Ishikawa (cell line): ENCODE results near the gene HECTD2.
A peak's percentile ranks its signal among the peaks of the same experiment; 100 is the strongest.

Experiments used
- CEBPB ChIP-seq: IDR thresholded peaks from 2 replicates; pipeline ENCODE4 v1.6.1; 2012
- CREB1 ChIP-seq: IDR thresholded peaks from 2 replicates; pipeline ENCODE4 v1.6.1; 2012; ENCODE audit warnings: low read depth
- EGR1 ChIP-seq: IDR thresholded peaks from 2 replicates; pipeline ENCODE4 v1.6.1; 2012
- EP300 ChIP-seq: IDR thresholded peaks from 2 replicates; pipeline ENCODE4 v1.6.1; 2012; ENCODE audit warnings: borderline replicate concordance
- FOXM1 ChIP-seq: IDR thresholded peaks from 2 replicates; pipeline ENCODE4 v1.6.1; 2012; ENCODE audit warnings: low read depth, borderline replicate concordance
- NFIC ChIP-seq: IDR thresholded peaks from 2 replicates; pipeline ENCODE4 v1.6.1; 2012
- RAD21 ChIP-seq: IDR thresholded peaks from 2 replicates; pipeline ENCODE4 v1.6.1; 2012; ENCODE audit warnings: low read depth
- TAF1 ChIP-seq: IDR thresholded peaks from 2 replicates; pipeline ENCODE4 v1.6.1; 2012; ENCODE audit warnings: low read depth, mild to moderate bottlenecking
- TCF12 ChIP-seq: IDR thresholded peaks from 2 replicates; pipeline ENCODE4 v1.6.1; 2012; ENCODE audit warnings: low read depth
- USF1 ChIP-seq: IDR thresholded peaks from 2 replicates; pipeline ENCODE4 v1.6.1; 2012
- YY1 ChIP-seq: IDR thresholded peaks from 2 replicates; pipeline ENCODE4 v1.6.1; 2012; ENCODE audit warnings: low read depth
- ZBTB7A ChIP-seq: IDR thresholded peaks from 2 replicates; pipeline ENCODE4 v1.6.1; 2012; ENCODE audit warnings: low read depth
- TF ChIP-seq, protein P1 (sequence below): IDR thresholded peaks from 2 replicates; pipeline ENCODE4 v1.6.1; 2012; ENCODE audit warnings: low read depth, mild to moderate bottlenecking
- TF ChIP-seq, protein P2 (sequence below): IDR thresholded peaks from 2 replicates; pipeline ENCODE4 v1.6.1; 2012

The HECTD2 gene

DNA sequence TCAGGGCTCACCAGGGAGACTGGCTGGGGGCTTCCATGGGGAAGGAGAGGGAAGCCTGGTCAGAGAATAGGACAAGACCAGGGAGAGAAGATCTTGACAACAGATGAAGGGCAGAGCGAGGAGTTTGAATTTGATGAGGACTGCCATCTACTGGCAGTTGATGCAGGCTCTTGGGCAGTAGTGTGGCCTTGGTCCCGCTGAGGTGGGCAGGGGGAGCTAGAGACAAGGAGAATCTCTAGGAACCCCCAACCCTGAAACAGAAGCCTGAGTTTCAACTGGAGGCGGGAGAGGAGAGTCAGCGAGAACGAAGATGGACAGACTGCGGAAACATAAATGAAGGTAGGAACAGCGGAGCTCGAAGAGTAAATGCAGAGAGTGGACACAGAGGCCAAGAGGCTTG, 141.7 kb downstream of the HECTD2 start:
- TF ChIP-seq RAD21 (peak; percentile 71), NFIC (no peak)

GRCh38 chr10:91552274-91553095, 142.3 kb downstream of the HECTD2 start:
- TF ChIP-seq RAD21 (peak; percentile 57), TCF12 (no peak), USF1 (no peak)

DNA sequence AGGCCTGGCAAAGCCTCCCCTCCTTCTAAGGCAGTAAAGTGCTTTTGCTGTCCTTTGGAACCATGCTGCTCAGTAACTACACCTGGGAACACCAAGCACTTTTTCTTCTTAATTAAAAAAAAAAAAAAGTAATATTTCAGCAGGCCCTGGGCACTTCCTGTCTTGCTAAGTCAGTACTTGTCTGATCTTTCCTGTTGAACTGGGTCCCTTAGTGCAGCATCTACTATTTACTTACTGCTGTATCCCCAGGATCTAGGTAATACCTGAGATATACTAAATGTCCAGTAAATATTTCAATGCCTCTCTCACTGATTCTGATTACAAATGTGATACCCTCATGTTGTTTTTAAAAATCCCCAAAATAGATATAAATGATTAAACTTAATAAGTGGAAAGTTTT, 145.3 kb downstream of the HECTD2 start:
- TF ChIP-seq, protein P1, sequence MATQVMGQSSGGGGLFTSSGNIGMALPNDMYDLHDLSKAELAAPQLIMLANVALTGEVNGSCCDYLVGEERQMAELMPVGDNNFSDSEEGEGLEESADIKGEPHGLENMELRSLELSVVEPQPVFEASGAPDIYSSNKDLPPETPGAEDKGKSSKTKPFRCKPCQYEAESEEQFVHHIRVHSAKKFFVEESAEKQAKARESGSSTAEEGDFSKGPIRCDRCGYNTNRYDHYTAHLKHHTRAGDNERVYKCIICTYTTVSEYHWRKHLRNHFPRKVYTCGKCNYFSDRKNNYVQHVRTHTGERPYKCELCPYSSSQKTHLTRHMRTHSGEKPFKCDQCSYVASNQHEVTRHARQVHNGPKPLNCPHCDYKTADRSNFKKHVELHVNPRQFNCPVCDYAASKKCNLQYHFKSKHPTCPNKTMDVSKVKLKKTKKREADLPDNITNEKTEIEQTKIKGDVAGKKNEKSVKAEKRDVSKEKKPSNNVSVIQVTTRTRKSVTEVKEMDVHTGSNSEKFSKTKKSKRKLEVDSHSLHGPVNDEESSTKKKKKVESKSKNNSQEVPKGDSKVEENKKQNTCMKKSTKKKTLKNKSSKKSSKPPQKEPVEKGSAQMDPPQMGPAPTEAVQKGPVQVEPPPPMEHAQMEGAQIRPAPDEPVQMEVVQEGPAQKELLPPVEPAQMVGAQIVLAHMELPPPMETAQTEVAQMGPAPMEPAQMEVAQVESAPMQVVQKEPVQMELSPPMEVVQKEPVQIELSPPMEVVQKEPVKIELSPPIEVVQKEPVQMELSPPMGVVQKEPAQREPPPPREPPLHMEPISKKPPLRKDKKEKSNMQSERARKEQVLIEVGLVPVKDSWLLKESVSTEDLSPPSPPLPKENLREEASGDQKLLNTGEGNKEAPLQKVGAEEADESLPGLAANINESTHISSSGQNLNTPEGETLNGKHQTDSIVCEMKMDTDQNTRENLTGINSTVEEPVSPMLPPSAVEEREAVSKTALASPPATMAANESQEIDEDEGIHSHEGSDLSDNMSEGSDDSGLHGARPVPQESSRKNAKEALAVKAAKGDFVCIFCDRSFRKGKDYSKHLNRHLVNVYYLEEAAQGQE = no peak
- TF ChIP-seq EP300 = no peak

DNA sequence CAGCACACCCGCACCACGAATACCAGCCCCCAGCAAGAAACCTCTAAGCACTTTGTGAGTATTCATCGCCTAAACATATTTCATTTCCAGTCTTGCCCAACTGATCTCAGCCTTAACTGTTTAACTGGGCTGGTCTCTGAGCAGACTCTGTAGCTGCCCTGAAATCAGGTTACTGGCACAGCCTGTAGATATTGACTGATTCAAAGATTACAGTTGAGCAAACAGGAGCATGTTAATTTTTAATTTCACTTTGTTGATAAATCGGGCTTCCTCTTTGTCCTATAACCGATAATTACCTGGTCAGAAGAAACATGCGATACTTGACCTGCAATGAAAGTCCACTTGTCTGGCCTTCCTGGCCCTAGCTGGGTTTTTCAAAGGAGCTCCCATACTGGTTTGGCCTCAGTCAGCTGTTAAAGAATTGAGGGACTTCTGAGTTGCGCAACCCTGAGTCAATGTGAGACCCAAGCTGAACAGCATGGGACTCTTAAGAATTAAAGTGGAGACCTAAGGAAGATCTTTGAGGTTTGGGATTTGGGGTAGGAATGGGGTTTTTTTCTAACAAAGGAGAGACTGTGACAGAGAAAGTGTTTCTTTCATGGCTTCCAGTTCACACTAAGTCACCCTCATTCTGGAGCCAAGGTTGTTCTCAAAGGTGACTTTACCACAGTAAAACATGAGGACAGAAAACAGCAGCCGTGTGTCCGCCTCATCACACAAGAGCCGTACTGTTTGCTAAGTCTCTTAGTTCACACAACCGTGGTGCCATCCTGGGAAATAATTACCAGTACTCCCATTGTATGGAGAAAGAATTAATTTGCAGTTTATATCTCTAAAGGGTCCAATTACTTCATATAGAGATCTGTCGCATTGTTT, 146.8 kb downstream of the HECTD2 start:
- TF ChIP-seq TCF12 (no peak), CEBPB (peak; percentile 95)

- TF ChIP-seq EGR1 = no peak
- TF ChIP-seq, protein P2, sequence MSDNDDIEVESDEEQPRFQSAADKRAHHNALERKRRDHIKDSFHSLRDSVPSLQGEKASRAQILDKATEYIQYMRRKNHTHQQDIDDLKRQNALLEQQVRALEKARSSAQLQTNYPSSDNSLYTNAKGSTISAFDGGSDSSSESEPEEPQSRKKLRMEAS = no peak
- no peak for TF ChIP-seq ZBTB7A
- no peak for TF ChIP-seq EP300
- TF ChIP-seq TCF12 = no peak
- TF ChIP-seq CEBPB = no peak
- TF ChIP-seq USF1 = no peak
- no peak for TF ChIP-seq YY1
- no peak for TF ChIP-seq TAF1
- TF ChIP-seq, protein P1 = no peak
- no peak for TF ChIP-seq RAD21
These were observed 147.5 kb downstream of the HECTD2 start for GRCh38 chr10:91557651-91558111.

DNA sequence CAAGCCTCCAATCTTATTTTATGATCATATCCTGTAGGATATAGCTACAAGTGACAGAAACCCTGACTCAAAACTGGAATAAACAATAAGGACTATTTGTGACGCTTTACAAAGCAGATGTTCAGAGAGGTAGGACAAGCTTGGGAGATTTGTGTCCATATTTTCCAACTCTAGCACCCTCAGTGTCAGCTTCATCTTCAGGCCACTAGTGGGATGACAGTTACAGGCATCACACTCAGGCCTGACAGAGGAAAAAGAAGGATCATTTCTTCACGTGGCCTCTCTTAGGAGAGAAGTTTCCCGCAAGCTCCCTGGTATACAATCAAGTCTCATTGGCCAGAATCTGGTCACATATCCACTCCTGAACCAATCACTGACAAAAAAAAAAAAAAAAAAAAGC, 148.3 kb downstream of the HECTD2 start:
- TF ChIP-seq FOXM1 (no peak), NFIC (no peak), RAD21 (no peak), TAF1 (no peak), TCF12 (no peak), YY1 (no peak), EP300 (no peak), ZBTB7A (no peak), EGR1 (no peak), CREB1 (no peak), USF1 (no peak)
- TF ChIP-seq, protein P2 = no peak
- TF ChIP-seq, protein P1 = no peak
